ENCODE measurements around the gene THOC6. TPM values are rescaled to one million over a fixed set of nuclear protein-coding genes. Genes with fewer than 3 reads are reported as not detected.

THOC6 gene
- total and polyA plus RNA-seq, 4 donors: 10.8 to 14.8 (median 11.7) TPM

GRCh38 chr16:3056336-3057180, 32.7 kb downstream of the THOC6 start:
- H3K9me3 ChIP-seq (ENCODE audit: control insufficient read depth in 4 of 4, low read length in 3 of 4): no peaks in the 10 kb centered on the region
- no peak overlapping the region for H3K9ac ChIP-seq (ENCODE audit: low read depth in 1 of 2, low read length in 2 of 2)
- H3K4me3 ChIP-seq (ENCODE audit: low read depth in 1 of 3, low read length in 3 of 3): no peak overlapping the region
- peaks cover 0 to 2% (median 0%) of the 10 kb centered on the region in 4 donors for H3K36me3 ChIP-seq (ENCODE audit: control insufficient read depth in 4 of 4, insufficient read depth in 3 of 4, low read depth in 1 of 4, low read length in 3 of 4)
- DNase-seq (ENCODE audit: low spot score): no peak
- WGBS: 88% methylated on average over 19 of the region's 19 CpGs
- no peak overlapping the region for H3K27ac ChIP-seq (ENCODE audit: low read depth in 1 of 2, low read length in 2 of 2)
- peaks cover 6 to 18% (median 18%) of the 10 kb centered on the region in 4 donors for H3K4me1 ChIP-seq (ENCODE audit: control insufficient read depth in 4 of 4, insufficient read depth in 4 of 4, low read length in 3 of 4)
- no peaks in the 10 kb centered on the region for H3K27me3 ChIP-seq (ENCODE audit: control insufficient read depth in 4 of 4, insufficient read depth in 4 of 4, low read length in 3 of 4)
- TF ChIP-seq FOXA2 (IDR thresholded peaks at IDR 0.05) (no peak), TAF1 (conservative IDR thresholded peaks at IDR 0.05) (no peak), ZBTB33 (IDR thresholded peaks at IDR 0.05) (no peak), ATF3 (IDR thresholded peaks at IDR 0.05) (no peak), NR2F2 (IDR thresholded peaks at IDR 0.05) (no peak), HNF4A (conservative IDR thresholded peaks at IDR 0.05) (no peak), SP1 (IDR thresholded peaks at IDR 0.05) (no peak), GABPA (IDR thresholded peaks at IDR 0.05 in 1 of 2, conservative IDR thresholded peaks at IDR 0.05 in 1 of 2) (no peak)
- TF ChIP-seq, protein P1, sequence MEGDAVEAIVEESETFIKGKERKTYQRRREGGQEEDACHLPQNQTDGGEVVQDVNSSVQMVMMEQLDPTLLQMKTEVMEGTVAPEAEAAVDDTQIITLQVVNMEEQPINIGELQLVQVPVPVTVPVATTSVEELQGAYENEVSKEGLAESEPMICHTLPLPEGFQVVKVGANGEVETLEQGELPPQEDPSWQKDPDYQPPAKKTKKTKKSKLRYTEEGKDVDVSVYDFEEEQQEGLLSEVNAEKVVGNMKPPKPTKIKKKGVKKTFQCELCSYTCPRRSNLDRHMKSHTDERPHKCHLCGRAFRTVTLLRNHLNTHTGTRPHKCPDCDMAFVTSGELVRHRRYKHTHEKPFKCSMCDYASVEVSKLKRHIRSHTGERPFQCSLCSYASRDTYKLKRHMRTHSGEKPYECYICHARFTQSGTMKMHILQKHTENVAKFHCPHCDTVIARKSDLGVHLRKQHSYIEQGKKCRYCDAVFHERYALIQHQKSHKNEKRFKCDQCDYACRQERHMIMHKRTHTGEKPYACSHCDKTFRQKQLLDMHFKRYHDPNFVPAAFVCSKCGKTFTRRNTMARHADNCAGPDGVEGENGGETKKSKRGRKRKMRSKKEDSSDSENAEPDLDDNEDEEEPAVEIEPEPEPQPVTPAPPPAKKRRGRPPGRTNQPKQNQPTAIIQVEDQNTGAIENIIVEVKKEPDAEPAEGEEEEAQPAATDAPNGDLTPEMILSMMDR (IDR thresholded peaks at IDR 0.05; ENCODE audit: low read depth, low read length, missing input control): no peak

GRCh38 chr16:3057181-3058138, 33.6 kb downstream of the THOC6 start:
- peaks cover 6 to 18% (median 18%) of the 10 kb centered on the region in 4 donors for H3K4me1 ChIP-seq (ENCODE audit: control insufficient read depth in 4 of 4, insufficient read depth in 4 of 4, low read length in 3 of 4)
- H3K27me3 ChIP-seq (ENCODE audit: control insufficient read depth in 4 of 4, insufficient read depth in 4 of 4, low read length in 3 of 4): no peaks in the 10 kb centered on the region
- no peak for DNase-seq (ENCODE audit: low spot score)
- peak overlapping the region in 1 of 3 donors; percentile 89 for H3K4me3 ChIP-seq (ENCODE audit: low read depth in 1 of 3, low read length in 3 of 3)
- WGBS: 91% methylated on average over 22 of the region's 22 CpGs
- H3K9me3 ChIP-seq (ENCODE audit: control insufficient read depth in 4 of 4, low read length in 3 of 4): no peaks in the 10 kb centered on the region
- H3K27ac ChIP-seq (ENCODE audit: low read depth in 1 of 2, low read length in 2 of 2): no peak overlapping the region
- TF ChIP-seq, protein P1 (IDR thresholded peaks at IDR 0.05; ENCODE audit: low read depth, low read length, missing input control): no peak
- H3K9ac ChIP-seq (ENCODE audit: low read depth in 1 of 2, low read length in 2 of 2): no peak overlapping the region
- H3K36me3 ChIP-seq (ENCODE audit: control insufficient read depth in 4 of 4, insufficient read depth in 3 of 4, low read depth in 1 of 4, low read length in 3 of 4): peaks cover 0 to 2% (median 0%) of the 10 kb centered on the region in 4 donors
